NCI-H2107 treated with DMSO at 0.1 percent for 48 hours (cell line): ENCODE data around the gene PLA2G4B.

ENCODE experiments used
- DNase-seq: peaks from one replicate; lab custom pipeline; 2025; ENCODE audit not compliant: unreplicated experiment; lab: John Stamatoyannopoulos, UW

PLA2G4B gene, protein sequence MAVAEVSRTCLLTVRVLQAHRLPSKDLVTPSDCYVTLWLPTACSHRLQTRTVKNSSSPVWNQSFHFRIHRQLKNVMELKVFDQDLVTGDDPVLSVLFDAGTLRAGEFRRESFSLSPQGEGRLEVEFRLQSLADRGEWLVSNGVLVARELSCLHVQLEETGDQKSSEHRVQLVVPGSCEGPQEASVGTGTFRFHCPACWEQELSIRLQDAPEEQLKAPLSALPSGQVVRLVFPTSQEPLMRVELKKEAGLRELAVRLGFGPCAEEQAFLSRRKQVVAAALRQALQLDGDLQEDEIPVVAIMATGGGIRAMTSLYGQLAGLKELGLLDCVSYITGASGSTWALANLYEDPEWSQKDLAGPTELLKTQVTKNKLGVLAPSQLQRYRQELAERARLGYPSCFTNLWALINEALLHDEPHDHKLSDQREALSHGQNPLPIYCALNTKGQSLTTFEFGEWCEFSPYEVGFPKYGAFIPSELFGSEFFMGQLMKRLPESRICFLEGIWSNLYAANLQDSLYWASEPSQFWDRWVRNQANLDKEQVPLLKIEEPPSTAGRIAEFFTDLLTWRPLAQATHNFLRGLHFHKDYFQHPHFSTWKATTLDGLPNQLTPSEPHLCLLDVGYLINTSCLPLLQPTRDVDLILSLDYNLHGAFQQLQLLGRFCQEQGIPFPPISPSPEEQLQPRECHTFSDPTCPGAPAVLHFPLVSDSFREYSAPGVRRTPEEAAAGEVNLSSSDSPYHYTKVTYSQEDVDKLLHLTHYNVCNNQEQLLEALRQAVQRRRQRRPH

DNA sequence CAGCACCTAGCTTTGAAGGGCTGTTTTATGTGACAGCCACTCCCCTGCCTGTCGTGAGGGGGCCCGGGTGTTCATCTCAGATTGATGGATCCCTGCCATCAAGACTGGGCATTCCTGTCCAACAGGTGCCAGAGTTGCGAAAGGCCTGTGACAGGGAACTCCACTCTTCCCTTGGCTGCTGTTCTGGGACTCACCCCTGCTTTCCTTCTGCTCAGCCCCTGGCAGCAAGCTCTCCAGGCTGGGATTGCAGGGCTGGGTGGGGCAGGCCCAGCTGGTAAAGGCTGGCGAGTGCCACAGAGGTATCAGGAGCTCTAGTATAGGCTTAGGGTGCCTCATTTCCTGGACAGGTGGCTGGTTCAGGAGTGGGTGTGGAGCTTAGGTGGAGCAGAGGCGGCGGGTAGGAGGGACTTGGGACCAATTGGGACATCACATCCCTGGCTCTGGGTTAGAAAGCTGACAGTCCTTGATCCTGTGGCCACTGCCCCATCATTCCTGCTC is at the start of gene PLA2G4B:
TSS of gene PLA2G4B (plus strand) at position 448 of the 498 bp plus-strand sequence. CDS start 67 bp downstream, outside the sequence.
- no peak for DNase-seq

DNA sequence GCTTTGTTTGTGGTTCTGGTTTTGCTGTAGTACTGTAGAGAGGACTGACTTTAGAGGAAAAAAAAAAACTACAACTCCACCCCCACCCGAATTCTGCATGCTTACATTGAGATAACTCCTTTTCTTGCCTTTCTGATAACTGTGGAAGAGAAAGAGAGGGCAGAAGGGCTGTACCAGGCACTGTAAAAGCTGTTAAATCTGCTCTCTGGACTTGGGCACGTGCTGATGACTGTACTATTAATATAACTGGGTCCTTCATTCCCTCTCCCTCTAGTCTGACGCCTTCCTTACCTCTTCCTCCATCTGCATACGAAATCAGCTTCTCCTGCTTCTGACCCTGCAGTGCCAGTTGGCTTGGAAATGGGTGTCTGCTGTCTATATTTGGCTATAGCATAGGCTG is 49.4 kb upstream of the PLA2G4B start:
- no peak for DNase-seq

DNA sequence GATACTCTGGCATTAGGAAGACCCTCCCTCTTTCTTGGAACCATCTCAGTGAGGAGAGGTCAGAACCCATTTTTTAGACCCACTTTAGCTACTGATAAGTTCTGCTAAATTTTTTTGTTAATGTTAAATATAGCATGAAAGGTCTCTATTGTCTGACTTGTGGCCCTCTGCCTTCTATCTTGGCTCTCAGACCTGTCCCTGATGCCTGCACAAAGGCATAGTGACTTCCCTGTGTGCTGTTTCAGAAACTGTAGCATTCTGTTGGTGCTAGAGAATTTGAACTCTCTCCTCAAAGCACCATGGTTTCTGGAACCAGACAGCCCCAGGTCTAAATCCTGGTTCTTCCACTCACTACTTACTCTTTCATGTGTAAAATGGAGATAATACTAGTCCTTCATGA is 49.0 kb upstream of the PLA2G4B start:
- DNase-seq = no peak

DNA sequence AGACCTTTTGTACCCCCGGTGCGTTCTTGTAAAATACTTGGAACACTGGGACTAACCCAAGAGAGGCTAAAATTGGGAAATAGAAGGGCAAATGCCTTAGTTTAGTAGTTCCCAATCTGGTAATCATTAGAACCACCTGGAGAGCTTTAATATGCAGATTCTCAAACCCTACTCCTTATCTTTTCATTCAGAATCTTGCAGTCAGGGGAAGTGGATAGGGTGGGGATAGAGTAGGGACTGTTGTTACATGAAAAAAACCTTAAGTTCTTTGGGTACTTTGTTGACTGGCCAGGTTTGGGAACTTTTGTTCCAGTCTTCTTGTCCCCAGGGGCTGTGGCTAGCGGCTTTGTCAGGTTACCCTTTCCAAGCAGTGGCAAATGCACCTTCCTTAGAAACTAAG is 48.5 kb upstream of the PLA2G4B start:
- no peak for DNase-seq

DNA sequence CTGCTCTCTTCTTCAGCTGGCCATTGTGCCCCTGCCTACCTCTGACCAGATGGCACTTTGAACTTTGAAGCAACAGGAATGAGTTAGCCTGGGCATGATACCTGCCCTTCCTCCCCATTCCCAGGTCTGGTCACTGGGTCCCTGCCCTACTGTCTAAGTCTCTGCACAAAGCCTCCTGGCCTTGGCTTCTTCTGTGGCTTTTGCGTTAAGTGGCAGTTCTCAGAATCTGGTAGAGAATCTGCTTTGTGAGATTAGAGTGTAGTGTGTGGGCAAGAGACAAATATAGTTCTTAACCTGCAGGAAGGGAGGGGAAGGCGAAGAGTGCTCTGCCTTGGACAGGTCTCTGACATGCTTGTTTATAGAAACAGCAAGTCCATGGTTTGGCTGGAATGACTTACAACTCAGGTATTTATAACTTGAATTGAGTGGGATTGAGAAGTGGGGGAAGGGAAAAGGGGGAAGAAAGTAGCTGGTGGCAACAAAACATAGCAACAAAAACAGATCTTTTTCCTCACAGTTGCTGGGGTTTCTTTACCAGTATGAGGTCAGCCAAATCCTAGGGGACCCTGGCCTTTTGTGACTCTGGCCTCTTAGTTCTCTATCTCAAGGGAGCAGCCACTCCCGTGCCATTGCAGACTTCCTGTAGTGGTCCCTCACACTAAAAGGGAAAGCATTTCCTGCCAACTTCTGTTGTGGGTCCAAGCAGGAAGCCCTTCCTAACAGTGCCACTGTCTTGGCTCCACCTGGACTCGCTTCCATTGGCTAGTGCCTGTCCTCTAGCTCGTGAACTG is 47.7 kb upstream of the PLA2G4B start:
- no peak for DNase-seq

DNA sequence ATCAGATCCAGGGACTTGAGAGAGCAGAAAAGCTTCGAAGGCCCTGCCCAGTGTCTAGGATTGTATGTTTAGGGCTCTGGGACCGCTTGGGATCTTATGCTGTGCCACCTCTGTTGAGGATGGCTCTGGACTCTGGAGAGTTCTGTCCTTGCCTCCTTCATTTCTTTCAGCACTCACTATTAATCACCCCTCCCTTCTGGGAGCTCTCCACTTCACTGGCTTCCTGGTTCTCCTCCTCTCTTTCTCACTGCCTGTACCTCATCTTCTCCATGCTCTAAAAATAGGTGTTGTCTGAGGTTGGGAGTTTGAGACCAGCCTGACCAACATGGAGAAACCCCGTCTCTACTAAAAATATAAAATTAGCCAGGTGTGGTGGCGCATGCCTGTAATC is 47.1 kb upstream of the PLA2G4B start:
- no peak for DNase-seq

DNA sequence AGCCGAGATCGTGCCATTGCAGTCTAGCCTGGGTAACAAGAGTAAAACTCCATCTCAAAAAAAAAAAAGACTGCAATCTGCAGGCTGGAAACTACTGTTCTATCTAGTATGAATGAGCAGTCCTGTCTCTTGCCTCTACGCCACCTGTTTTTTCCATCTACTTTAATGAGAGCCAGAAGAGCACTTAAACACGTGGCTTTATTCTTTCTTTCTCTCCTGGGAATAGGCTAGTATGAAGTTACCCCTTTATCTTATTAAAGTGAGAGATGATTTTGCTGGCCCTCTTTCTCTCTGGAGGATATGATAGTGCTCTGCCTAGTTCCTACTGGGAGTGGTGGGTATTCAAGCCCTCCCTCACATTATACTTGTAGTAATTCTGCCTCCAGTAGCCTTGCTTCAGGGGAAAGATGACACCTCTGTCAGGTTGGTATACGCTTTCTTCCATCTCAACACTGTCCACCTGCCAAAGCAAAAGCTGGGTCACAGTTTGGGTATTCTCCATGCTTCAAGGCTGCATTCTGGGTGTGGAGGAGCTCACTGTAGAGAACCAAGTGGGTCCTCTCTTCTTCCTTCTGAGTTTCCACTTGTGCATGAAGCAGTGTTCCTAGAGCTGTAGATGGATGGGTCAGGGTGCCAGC is 46.5 kb upstream of the PLA2G4B start:
- DNase-seq = peak; percentile 97

DNA sequence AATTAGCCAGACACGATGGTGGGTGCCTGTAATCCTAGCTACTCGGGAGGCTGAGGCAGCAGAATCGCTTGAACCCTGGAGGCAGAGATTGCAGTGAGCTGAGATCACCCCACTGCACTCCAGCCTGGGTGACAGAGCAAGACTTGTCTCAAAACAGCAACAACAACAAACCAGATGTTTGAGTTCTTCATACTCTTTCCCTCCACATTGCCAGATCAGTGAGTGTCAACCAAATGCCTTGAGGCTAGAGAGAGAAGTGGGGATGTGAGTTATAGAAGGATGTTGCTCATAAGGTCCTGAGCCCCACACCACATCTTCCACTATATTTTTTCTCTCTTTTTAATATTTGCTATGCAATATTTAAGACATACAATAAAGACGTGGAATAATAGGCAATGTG is 44.6 kb upstream of the PLA2G4B start:
- no peak for DNase-seq

DNA sequence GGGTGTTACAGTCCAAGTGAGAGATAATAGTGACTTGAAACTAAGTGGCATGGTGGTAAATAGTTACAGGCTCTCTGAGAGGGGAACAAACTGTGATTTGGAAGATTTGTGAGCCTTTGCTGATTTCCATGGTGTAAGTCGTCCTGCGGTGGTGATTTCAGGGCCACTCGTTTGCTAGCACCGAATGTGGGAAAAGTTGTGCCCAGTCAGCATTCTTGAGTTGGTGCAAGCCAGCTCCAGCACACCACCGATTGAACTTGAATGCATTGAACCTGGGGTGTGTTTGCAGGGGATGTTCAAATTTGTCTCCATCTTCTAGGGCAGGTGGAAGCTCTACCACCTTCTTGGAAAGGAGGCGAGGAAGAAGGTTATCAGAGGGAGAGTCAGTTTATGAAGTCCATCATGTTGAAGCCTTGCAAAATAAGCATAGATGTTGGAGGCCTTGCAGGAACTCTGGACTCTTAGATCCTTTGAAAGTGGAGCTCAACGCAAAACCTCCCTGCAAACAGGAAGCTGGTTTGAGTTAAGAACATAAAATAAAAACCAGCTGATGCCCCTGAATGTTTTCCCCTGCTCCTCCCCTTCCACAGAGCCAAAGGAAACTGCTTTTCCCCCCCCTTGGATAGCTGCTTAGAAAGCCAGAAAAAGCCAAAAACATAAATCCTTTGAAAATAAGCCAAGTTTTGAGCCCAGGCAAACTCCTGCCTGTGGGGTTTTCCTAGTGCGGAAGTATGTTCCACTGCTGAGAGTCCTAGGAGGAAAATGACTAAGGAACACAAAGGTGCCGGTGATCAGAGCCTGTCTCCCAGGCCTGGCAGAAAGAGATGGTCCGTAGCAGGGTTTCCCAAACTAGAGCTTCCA is 42.4 kb upstream of the PLA2G4B start:
- DNase-seq = no peak

DNA sequence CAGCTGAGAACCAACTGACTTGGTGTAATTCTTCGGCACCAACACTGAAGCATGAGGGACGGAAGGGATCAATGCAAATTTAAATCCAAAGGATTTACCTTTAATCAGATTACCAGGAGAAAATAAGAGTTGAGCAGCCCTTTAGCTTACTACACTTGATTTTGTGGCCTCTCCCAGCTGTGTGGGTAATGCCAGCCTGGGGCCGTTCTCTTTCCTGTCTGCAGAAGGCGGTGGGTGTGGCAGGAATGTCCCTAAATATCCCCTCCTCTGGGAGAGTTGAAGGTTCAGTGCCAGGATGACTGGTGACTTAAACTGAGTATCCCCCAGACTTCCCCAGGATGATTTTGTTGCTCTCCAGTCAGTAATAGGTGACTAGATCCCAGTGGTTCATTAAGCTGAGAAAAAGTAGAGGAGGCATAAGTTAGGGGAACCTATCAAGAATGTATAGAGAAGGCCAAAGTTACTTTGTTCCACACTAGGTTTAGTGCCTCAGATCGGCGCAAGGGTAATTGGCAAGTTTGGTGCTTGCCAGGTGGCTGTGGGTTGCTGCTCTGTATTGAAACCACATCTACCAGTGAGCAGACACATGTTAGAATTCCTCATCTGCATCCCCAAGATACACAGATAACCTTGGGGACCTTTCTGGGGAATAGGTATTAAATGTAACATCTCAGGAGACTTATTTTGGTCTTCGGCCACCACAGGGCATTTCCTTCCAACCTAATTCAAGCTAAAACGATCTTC is 41.3 kb upstream of the PLA2G4B start:
- no peak for DNase-seq

DNA sequence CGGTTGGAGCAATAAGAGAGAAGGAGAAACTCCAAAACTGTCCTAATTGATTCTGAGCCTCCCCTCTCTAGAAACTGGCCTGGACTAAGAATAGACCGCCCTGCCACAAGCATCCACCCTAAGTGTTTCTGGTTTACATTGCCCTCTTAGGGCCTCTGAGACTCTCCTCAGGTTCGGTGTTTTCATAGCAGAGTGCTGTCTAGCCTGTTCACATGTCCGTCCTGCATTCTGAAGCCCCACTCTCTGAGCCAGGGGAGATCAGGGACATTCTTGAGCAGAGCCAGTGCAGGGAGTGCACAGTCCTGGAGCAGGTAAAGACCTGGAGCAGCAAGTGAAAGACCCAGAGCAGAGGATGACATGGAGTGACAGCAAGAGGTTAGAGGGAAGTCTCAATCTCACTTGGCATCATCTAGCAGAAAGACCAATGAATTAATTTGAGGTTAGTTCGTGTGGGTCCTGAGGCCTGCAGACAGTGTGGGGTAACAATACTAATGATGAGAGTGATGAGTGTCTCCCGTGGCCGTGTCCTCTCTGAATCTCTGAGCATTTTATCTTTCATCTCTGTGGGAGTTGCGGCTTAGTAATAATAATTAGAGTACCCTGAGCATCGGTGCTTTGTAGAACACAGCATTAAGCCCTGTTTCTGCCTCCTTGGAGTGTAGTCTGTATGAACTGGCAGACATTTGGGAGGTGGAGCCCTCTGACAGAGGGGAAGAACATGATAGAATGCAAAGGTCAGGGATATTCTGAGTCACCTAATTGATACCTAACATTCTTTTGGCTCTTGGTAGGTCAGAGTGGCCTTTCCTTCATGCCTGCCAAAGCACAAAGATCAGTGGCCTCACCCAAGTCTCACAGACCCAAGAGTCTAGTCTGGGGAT is 39.8 kb upstream of the PLA2G4B start:
- DNase-seq = no peak

DNA sequence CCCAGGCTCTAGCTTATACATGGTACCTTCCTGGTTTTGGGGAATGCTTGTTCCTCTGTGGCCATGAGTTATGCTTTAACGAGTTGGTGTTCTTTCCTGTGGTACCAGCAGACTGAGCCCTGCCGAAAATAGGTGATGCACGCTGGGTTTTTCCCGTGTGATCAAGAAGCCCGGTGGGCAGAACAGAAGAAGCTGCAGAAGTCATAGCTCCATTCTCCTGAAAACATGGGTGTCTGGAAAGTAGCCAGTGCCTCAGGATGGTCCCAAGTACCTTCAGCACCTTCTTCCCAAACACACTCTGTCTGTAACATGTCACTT is 39.2 kb upstream of the PLA2G4B start:
- DNase-seq = no peak

DNA sequence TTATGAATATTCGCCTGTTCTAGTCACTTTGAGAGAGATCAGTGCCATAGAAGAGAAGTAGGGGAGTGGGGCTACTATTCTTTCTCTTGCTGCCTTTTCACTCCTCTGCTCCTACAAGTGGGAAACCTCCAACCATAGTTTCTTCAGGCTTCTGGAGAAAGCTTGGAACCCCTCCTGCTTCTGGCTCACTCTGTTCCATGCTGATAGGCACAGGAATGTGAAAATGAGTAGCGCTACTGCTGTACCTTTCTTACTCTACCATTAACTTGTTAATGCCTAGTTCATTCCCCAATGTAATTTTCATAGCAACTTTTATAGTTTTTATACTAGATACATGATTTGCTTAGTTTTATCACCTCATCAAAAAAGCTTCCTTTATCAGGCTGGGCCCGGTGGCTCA is 37.5 kb upstream of the PLA2G4B start:
- no peak for DNase-seq

DNA sequence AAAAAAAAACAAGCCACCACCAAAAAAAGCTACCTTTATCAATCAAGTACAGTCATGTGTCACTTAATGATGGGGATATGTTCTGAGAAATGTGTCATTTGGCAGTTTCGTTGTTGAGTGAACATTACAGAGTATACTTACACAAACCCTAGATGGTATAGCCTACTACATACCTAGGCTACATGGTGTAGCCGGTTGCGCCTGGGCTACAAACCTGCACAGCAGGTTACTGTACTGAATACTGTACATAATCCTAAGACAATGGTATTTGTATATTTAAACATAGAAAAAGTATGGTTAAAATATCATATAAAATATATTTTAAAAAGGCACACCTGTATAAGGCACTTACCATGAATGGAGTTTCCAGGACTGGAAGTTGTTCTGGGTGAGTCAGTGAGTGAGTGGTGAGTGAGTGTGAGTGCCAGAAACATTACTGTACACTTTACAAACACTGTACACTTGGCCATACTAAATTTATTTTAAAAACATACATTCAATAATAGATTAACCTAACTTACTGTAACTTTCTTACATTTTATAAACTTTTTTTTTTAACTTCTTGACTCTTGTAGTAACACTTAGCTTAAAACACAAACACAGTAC is 36.7 kb upstream of the PLA2G4B start:
- no peak for DNase-seq

DNA sequence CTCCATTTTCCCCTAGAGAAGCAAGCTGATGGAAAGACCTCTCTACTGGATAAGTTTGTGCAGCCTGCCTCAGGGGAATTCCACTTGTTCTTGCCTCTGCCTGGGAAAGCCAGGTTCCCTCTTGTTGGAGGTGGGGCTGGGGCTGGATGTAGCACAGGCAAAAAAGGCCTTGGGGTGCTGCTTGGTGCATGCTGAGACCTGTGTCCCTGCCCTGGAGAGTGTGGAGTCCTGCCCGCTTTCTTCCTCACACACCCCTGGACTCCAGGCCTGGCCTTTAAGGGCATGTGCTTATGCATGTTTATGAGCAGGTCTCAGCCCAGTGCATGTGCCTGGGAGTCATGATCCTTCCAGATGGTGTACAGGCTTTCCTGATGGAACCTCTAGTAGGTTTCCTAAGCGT is 34.3 kb upstream of the PLA2G4B start:
- DNase-seq = peak; percentile 66

DNA sequence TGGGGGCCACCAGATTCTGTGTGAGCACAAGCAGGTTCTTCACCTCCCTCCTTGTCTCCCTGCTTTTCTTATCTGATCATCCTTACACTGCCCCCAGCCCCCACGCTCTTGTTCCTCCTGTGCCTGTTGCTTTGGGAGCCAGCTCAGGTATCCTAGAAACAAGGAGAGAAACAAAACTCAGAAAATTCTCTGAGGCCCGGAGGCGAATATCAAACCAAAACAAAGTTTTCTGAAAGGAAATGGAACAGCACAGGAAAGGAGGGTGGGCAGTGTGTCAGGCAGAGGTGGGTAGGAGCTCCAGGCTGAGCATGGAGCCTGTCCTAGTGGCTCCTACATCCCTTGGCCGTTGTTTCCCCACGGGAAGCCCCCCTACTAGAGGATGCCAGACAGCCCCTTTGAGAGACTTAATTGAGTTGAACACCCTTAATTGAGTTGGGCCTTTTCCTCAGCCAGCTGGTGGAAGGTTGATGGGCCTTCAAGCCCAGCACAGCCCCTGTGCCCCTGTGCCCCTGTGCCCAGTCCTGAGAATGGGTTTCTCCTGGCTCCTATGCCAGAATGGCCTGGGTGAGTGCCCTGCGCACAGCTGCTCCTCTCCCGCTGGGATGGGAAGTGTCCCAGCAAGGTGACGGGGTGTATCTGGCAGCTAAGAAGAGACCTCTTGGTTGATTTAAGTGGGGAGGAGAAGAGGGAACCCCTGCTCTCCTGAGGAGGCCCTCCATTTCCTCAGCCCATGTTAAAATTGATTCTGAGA is 33.6 kb upstream of the PLA2G4B start:
- no peak for DNase-seq

DNA sequence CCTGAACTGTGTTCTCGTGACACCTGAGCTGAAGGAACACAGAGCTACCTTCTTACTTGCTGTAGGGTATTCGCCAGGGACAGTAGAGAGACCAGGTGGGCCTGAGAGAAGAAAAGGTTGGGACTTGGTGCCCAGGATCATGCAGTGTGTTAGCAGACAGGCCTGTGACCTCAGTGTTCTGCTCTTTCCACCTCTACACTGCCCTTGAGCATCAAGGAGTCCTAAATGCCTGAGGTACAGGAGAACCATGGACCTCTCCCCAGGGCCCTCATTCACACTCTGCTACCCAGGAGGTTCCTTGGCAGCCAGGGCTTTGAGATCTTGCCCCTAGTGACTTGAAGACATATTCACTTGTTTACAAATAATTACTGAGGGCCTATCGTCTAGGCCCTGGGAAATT is 32.9 kb upstream of the PLA2G4B start:
- DNase-seq = no peak
